ENCODE measurements around the gene AADAC.

DNA sequence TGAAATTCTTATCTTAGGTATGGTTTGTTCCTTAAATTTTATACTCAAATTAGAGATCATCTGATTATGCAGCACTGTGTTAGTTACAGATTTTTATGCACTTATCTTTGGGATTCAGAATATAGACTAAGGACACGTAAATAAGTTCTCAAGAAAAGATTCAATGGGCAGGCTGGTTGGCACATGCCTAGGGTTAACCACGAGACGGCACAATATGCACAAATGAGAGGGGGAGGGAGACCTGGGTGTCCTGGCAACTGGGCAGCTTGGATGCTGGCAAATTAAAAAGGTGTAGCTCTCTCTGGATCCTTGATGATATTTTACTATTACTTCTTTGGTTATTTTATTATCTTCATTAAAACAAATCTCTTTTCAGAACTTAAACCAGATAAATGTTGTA, 672 bp downstream of the AADAC start:
- TF ChIP-seq, protein P1, sequence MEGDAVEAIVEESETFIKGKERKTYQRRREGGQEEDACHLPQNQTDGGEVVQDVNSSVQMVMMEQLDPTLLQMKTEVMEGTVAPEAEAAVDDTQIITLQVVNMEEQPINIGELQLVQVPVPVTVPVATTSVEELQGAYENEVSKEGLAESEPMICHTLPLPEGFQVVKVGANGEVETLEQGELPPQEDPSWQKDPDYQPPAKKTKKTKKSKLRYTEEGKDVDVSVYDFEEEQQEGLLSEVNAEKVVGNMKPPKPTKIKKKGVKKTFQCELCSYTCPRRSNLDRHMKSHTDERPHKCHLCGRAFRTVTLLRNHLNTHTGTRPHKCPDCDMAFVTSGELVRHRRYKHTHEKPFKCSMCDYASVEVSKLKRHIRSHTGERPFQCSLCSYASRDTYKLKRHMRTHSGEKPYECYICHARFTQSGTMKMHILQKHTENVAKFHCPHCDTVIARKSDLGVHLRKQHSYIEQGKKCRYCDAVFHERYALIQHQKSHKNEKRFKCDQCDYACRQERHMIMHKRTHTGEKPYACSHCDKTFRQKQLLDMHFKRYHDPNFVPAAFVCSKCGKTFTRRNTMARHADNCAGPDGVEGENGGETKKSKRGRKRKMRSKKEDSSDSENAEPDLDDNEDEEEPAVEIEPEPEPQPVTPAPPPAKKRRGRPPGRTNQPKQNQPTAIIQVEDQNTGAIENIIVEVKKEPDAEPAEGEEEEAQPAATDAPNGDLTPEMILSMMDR (IDR thresholded peaks at IDR 0.05; ENCODE audit: borderline replicate concordance, extremely low read depth, low read length, poor library complexity, severe bottlenecking) = no peak
- no peak for TF ChIP-seq EZH2 (IDR thresholded peaks at IDR 0.05; ENCODE audit: borderline replicate concordance, low read depth, low read length, severe bottlenecking)

Measured in DND-41 (cell line).